Measurements from ENCODE around the gene CYB561D1.

DNA sequence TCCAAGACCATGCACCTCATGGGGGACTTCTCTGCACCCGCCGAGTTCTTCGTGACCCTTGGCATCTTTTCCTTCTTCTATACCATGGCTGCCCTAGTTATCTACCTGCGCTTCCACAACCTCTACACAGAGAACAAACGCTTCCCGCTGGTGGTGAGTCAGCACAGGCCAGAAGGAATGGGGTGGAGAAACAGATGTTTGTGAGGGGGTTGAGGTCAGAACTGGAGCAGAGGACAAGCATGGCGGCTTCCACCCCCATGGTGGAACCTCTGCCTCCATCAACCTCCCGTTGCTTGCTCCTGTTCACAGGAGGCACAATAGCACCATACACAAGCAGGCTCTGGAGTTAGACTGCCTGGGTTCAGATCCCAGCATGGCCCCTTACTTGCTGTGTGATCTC is 17.1 kb upstream of the CYB561D1 start:
- TF ChIP-seq, protein P1, sequence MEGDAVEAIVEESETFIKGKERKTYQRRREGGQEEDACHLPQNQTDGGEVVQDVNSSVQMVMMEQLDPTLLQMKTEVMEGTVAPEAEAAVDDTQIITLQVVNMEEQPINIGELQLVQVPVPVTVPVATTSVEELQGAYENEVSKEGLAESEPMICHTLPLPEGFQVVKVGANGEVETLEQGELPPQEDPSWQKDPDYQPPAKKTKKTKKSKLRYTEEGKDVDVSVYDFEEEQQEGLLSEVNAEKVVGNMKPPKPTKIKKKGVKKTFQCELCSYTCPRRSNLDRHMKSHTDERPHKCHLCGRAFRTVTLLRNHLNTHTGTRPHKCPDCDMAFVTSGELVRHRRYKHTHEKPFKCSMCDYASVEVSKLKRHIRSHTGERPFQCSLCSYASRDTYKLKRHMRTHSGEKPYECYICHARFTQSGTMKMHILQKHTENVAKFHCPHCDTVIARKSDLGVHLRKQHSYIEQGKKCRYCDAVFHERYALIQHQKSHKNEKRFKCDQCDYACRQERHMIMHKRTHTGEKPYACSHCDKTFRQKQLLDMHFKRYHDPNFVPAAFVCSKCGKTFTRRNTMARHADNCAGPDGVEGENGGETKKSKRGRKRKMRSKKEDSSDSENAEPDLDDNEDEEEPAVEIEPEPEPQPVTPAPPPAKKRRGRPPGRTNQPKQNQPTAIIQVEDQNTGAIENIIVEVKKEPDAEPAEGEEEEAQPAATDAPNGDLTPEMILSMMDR (conservative IDR thresholded peaks at IDR 0.05; ENCODE audit: low read length) = no peak
- TF ChIP-seq EZH2phosphoT487 (IDR thresholded peaks at IDR 0.05; ENCODE audit: borderline replicate concordance) = no peak

All from Loucy (cell line).